ENCODE results near the gene ILDR1.

Gene ILDR1

GRCh38 chr3:122014741-122015140, 7.3 kb downstream of the ILDR1 start:
- no peak for DNase-seq

- no peak for DNase-seq
Observed at GRCh38 chr3:122013448-122013925, 8.6 kb downstream of the ILDR1 start.

GRCh38 chr3:122012821-122013220, 9.2 kb downstream of the ILDR1 start:
- no peak for DNase-seq

GRCh38 chr3:122011396-122011795, 10.7 kb downstream of the ILDR1 start:
- no peak for DNase-seq

DNA sequence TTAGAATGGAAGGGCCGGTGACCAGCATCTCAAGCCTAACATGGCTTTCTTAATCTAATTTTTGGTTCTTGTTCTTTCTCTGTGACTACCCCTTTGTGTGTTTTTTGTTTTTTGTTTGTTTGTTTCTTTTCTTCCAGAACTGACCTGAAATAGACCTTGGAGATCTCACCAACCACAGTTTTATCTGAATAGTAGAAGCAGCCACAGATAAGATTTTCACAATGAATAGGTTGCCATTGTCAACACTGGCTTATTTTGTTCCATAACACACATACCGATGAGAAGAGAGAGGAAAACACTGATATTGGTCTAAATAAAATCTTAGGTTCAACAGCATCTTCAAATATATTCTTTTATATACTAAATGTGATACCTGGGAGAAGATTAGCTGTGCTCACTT, 11.5 kb downstream of the ILDR1 start:
- no peak for DNase-seq

DNA sequence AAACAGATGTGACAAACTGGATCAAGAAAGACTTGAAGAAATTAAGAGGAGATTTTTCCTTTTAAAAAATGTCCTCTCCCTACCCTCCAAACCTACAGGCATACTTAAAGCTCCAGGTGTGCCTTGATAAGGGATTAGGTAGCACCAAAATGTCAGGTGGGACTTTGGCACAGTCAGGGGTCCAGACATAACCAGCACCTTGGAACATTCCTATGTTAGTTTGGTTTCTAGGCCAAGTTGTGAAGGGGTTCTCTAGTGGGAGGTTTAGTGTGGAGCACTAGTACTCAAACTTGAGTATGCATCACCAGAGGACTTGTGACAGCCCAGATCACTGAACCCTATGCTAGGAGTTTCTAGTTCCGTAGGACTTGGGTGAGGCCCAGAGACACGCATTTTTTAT, 13.9 kb downstream of the ILDR1 start:
- DNase-seq: no peak

DNA sequence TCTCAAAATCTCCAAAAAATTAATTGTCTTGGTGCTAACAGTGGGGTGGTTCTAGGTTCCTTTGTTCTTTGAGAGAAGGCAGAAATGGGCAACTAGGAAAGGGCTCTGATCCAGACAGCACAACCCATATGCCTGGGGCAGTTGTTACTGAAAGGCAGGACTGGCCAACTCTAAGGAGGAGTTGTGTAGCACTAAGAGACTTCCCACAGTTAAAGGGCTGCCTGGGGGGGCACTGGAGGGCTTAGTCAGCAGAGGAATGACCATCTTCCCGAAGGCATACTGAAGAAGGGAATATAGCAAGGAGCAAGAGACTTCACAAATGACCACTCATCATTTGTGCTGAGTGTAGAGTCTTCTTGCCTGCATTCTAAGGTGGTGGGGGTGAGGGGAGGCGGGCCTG, 15.8 kb downstream of the ILDR1 start:
- no peak for DNase-seq

DNA sequence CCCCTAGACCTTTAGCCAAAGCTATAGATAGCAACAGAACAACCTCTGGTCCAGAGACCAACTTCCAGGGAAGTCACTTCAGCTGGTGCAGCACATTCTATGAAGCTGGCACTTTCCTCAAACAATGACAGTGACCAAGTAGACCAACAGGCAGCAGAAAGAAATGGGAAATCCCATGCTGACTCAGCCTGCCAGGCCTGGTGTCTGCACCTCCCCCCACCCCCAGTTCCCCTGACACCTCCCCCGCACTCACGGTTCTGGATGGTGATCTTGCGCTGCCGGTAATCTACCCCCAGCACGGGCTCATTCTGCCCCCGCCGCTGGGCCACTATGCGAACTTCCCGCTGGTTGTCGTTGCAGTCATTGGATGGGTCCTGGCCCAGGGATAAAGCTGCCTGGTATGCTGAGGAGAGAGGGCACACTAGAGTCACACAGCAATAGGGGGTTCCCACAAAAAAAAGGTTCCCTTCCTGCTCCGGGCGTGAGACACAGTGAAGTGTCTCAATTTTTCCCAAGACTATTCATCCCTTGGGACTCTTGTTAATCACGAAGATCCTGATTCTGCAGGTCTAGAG, 17.0 kb downstream of the ILDR1 start:
- no peak for DNase-seq

DNA sequence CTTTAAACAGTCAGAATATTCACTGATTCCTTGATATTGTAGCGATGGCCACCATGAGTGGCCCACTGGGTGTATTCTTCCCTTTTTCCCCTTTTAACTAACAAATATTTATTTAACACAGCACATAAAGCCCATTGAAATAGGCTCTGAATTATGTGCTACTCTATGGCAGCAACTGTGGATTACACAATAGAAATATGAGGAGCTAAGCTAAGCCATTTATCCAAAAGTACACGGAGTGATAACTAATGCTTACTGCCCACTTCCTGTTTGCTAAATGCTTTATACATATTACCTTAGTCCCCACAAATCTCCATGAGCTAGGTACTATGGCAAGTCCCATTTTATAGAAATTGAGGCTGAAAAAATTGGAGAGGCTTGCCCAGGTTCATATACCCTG, 17.9 kb downstream of the ILDR1 start:
- no peak for DNase-seq

DNA sequence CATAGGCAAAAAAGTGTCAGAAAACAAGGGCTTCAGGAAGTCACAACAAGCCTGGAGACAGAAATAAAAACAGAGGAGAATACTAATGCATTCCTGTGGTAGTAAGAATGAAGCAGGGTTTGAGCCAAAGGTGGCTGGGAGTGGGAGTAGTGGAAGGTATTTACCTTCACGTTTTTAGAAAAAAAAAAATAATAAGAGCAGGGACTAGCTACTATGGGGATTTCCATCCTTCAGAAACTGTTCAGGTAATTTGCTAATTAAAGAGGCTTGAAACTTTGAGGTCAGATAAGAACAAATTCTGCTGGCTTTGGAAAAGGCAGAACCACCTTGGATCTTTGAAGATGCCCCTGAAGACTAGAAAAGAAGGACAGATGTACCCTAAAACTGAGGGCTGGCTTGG, 18.4 kb downstream of the ILDR1 start:
- DNase-seq: no peak

GRCh38 chr3:122003112-122003511, 18.9 kb downstream of the ILDR1 start:
- no peak for DNase-seq

GRCh38 chr3:122002611-122003010, 19.4 kb downstream of the ILDR1 start:
- no peak for DNase-seq

GRCh38 chr3:122001892-122002291, 20.2 kb downstream of the ILDR1 start:
- no peak for DNase-seq

DNA sequence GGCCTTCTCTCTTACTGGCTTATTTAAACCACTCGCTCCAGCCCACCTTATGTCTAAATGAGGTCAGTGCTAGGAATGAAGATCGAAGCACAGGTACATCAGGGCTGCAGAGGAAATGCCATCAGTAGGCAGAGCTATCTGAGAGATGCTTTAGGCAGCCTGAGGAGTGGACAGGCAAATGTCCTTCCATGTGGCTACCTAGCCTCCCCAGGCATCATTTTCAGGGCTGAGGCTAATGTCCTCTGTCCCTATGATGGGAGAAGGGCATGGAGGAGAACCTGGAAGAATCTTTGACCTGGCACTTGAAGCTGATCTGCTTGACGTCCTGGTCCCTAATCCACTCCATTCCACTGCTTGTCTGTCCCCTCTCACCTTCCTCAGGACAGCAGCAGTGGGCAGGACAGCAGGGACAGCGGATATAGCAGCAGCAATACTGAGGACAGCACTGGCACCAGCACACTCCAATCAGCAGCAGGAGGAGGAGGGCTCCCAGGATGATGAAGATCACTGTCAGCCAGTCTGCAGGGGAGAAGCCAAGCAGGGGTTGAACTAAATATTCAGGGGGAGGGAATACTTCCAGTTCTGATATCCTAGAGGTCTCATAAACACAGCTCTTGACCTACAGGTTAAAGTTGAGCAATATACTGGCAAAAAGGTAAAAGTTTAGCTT, 21.0 kb downstream of the ILDR1 start:
- DNase-seq: no peak

- no peak for DNase-seq
Observed at GRCh38 chr3:121999931-122000330, 22.1 kb downstream of the ILDR1 start.

- no peak for DNase-seq
Observed at GRCh38 chr3:121998611-121999473, 23.2 kb downstream of the ILDR1 start.

- DNase-seq: no peak
Observed at GRCh38 chr3:121998030-121998580, 23.9 kb downstream of the ILDR1 start.

DNA sequence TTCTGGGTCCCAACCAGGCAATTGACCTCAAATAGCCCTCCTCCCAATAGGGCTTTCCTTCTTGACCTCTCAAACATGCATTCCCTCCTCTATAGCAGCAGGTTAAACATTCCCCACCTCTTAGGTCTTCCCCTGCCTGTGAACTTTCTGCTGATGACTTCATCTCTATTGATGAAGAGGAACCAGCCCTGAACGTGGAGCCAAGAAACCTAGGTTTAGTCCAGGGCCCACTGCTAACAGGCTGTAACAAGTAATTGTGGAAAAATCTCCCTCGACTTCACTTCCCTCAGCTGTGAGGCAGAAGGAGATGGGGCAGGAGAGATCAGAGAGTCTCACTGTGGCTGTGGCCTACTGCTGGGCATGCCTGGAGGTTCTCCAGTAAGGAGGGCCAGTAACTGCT, 24.7 kb downstream of the ILDR1 start:
- no peak for DNase-seq

GRCh38 chr3:121996441-121996840, 25.6 kb downstream of the ILDR1 start:
- no peak for DNase-seq

DNA sequence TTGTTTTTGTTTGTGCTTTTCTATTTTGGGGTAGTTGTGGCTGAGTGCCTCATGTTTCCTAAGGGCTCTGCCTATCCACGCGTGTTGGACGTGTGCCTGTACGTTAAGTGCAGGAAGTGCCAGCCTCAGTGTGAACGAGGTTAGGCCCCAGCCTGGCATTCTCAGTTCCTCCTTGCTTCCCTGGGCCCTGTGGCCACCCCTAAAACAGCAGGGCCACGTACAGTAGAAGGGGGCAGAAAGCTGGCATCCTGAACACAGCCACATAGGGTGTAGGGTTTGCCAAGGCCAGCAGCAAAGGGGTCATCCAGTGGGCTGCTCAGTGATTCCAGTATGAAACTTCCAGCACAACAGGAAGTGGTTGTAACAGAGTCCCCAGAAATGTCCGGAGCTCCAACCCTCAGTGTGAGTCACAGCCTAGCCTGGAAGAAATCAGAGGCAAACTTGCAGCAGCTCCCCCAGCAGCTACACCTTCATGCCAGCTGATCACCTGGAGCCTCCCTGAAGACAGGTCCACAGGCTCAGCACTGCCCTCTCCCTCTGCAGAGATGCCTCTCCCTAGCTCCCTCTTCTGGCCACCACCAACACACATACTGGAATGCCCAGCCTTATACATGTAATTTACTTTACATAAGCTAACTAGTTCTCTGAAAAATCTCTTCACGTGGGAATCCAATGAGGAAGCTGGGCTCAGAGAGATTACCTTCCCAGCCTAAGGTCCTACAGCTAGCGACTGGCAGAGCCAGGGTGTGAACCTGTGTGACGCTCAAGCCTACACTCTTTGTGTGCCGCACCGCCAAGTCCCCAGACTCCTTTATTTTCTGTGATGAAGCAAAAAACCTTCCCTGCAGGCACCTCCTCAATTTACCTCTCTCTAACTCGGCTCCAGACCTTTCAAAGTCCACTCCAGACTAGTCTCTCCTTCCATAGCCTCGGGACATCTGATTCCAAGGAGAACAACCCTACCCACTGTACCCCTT, 26.6 kb downstream of the ILDR1 start:
- no peak for DNase-seq

GRCh38 chr3:121994551-121994950, 27.5 kb downstream of the ILDR1 start:
- DNase-seq: no peak
